ENCODE results near the gene CYP2D6. TPM values are rescaled to one million over a fixed set of nuclear protein-coding genes. Genes with fewer than 3 reads are reported as not detected.

The CYP2D6 gene
- polyA plus RNA-seq, 3 donors = 4.5 TPM; not detected in 2

- no peak for DNase-seq
- H4K20me1 ChIP-seq (ENCODE audit: insufficient read depth, low read length) = no peaks in the 10 kb centered on the region
- no peak overlapping the region for H3K27ac Mint-ChIP-seq
- no peak overlapping the region for H3K4me2 ChIP-seq (replicated peaks; ENCODE audit: extremely low read depth, low read length, poor library complexity, severe bottlenecking)
- no peak overlapping the region for H2AFZ ChIP-seq (ENCODE audit: insufficient read depth, low read depth, low read length, poor library complexity, severe bottlenecking)
- H3K36me3 Mint-ChIP-seq = peaks cover 12 to 36% of the 10 kb centered on the region in 2 donors
- H3K9me3 Mint-ChIP-seq = peaks cover 36 to 75% (median 66%) of the 10 kb centered on the region in 7 donors
- H3K4me3 ChIP-seq (replicated peaks in 1 of 3; ENCODE audit: low read depth in 2 of 3, low read length in 3 of 3) = no peak overlapping the region
- peaks cover 0 to 4% (median 0%) of the 10 kb centered on the region in 3 donors for H3K27me3 Mint-ChIP-seq (ENCODE audit: low read depth in 3 of 3)
- no peaks in the 10 kb centered on the region for H3K27me3 ChIP-seq (ENCODE audit: control insufficient read depth in 2 of 2, insufficient read depth in 2 of 2, low read length in 2 of 2)
- H3K4me1 ChIP-seq (ENCODE audit: control insufficient read depth in 1 of 2, insufficient read depth in 2 of 2, low read length in 2 of 2) = no peaks in the 10 kb centered on the region
- peaks cover 59% of the 10 kb centered on the region in 2 donors for H3K9me3 ChIP-seq (replicated peaks in 1 of 2; ENCODE audit: control insufficient read depth in 1 of 2, insufficient read depth in 1 of 2, low read length in 2 of 2)
- intact Hi-C loops (cut with micrococcal nuclease) = no loop called here
- no peak overlapping the region for H3K27ac ChIP-seq (ENCODE audit: low read depth in 1 of 2, low read length in 2 of 2)
- H3K9ac ChIP-seq (ENCODE audit: insufficient read depth, low read length, poor library complexity, severe bottlenecking) = no peak overlapping the region
- TF ChIP-seq, protein P1, sequence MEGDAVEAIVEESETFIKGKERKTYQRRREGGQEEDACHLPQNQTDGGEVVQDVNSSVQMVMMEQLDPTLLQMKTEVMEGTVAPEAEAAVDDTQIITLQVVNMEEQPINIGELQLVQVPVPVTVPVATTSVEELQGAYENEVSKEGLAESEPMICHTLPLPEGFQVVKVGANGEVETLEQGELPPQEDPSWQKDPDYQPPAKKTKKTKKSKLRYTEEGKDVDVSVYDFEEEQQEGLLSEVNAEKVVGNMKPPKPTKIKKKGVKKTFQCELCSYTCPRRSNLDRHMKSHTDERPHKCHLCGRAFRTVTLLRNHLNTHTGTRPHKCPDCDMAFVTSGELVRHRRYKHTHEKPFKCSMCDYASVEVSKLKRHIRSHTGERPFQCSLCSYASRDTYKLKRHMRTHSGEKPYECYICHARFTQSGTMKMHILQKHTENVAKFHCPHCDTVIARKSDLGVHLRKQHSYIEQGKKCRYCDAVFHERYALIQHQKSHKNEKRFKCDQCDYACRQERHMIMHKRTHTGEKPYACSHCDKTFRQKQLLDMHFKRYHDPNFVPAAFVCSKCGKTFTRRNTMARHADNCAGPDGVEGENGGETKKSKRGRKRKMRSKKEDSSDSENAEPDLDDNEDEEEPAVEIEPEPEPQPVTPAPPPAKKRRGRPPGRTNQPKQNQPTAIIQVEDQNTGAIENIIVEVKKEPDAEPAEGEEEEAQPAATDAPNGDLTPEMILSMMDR (IDR thresholded peaks at IDR 0.05) = no peak
- no CpG with 5 or more reads among the region's 3 CpGs for WGBS (ENCODE audit: insufficient coverage)
- H3K4me1 Mint-ChIP-seq = no peaks in the 10 kb centered on the region
- no peaks in the 10 kb centered on the region for H3K36me3 ChIP-seq (replicated peaks in 1 of 2; ENCODE audit: control insufficient read depth in 1 of 2, insufficient read depth in 2 of 2, low read length in 2 of 2)
- no peak overlapping the region for H3K4me3 Mint-ChIP-seq
- H3K79me2 ChIP-seq (ENCODE audit: insufficient read depth, low read length) = no peaks in the 10 kb centered on the region
Observed at GRCh38 chr22:42101199-42101598, 29.4 kb downstream of the CYP2D6 start.

- intact Hi-C loops (cut with micrococcal nuclease) = loop anchor here (5.0 to 10.0 kb wide), 3 partner anchors 346 to 397 kb away; partner anchors contain the start of gene MEI1 (in 1 of the 2)
- Histone ChIP-seq H3K36me3 (replicated peaks in 1 of 2; ENCODE audit: control insufficient read depth in 1 of 2, insufficient read depth in 2 of 2, low read length in 2 of 2) (peaks cover 6 to 16% of the 10 kb centered on the region in 2 donors), H4K20me1 (ENCODE audit: insufficient read depth, low read length) (peaks cover 14% of the 10 kb centered on the region), H3K27me3 (ENCODE audit: control insufficient read depth in 2 of 2, insufficient read depth in 2 of 2, low read length in 2 of 2) (no peaks in the 10 kb centered on the region), H3K4me2 (replicated peaks; ENCODE audit: extremely low read depth, low read length, poor library complexity, severe bottlenecking) (peak overlapping the region; percentile 87), H3K9ac (ENCODE audit: insufficient read depth, low read length, poor library complexity, severe bottlenecking) (peak overlapping the region; percentile 95), H3K9me3 (replicated peaks in 1 of 2; ENCODE audit: control insufficient read depth in 1 of 2, insufficient read depth in 1 of 2, low read length in 2 of 2) (no peaks in the 10 kb centered on the region), H3K4me3 (replicated peaks in 1 of 3; ENCODE audit: low read depth in 2 of 3, low read length in 3 of 3) (peak overlapping the region; percentile 48 to 90 (median 56)), H3K27ac (ENCODE audit: low read depth in 1 of 2, low read length in 2 of 2) (peak overlapping the region; percentile 94 to 98), H3K79me2 (ENCODE audit: insufficient read depth, low read length) (peaks cover 31% of the 10 kb centered on the region), H3K4me1 (ENCODE audit: control insufficient read depth in 1 of 2, insufficient read depth in 2 of 2, low read length in 2 of 2) (peaks cover 15 to 24% of the 10 kb centered on the region in 2 donors), H2AFZ (ENCODE audit: insufficient read depth, low read depth, low read length, poor library complexity, severe bottlenecking) (peak overlapping the region; percentile 93)
- 19% methylated on average over 4 of the region's 7 CpGs for WGBS (ENCODE audit: insufficient coverage)
- Mint-ChIP-seq H3K36me3 (peaks cover 18 to 20% of the 10 kb centered on the region in 2 donors), H3K27me3 (ENCODE audit: low read depth in 3 of 3) (peaks cover 0 to 1% (median 0%) of the 10 kb centered on the region in 3 donors), H3K4me3 (peak overlapping the region; percentile 91 to 94), H3K4me1 (peaks cover 19% of the 10 kb centered on the region), H3K27ac (peak overlapping the region; percentile 90 to 99 (median 97)), H3K9me3 (peaks cover 0 to 3% (median 2%) of the 10 kb centered on the region in 7 donors)
- TF ChIP-seq, protein P1 (IDR thresholded peaks at IDR 0.05) = no peak
- DNase-seq = no peak
Observed at GRCh38 chr22:42091455-42091782, 39.2 kb downstream of the CYP2D6 start.

Data from CD14-positive monocyte (primary cell).